Activated naive CD4-positive, alpha-beta T cell treated with anti-CD3 and anti-CD28 coated beads for 36 hours (primary cell): Measurements from ENCODE around the gene MIEF1. TPM values are rescaled to one million over a fixed set of nuclear protein-coding genes. Genes with fewer than 3 reads are reported as not detected.

Experiments
- CTCF ChIA-PET: fragments of 350-600 bp; sonication (Branson Sonifier 250); formaldehyde crosslinking; loops from one replicate; lab custom pipeline; 2021; ENCODE audit warnings: antibody characterized with exemption; lab: Charles Lee
- DNase-seq: peaks from one replicate; pipeline ENCODE4 v3.0.0-alpha.2; 2020
- H3K27ac Mint-ChIP-seq: one replicate; pipeline ENCODE4 v1.8.0; 2021; ENCODE audit warnings: mild to moderate bottlenecking, mixed read lengths
- H3K27me3 Mint-ChIP-seq: one replicate; pipeline ENCODE4 v1.8.0; 2021; ENCODE audit warnings: low read depth, mixed read lengths
- H3K36me3 Mint-ChIP-seq: one replicate; pipeline ENCODE4 v1.8.0; 2021; ENCODE audit warnings: low read depth, mixed read lengths
- H3K4me1 Mint-ChIP-seq: one replicate; pipeline ENCODE4 v1.8.0; 2021; ENCODE audit warnings: low read depth, mixed read lengths
- H3K4me3 Mint-ChIP-seq: one replicate; pipeline ENCODE4 v1.8.0; 2021; ENCODE audit warnings: mild to moderate bottlenecking, moderate library complexity, mixed read lengths
- H3K9me3 Mint-ChIP-seq: one replicate; pipeline ENCODE4 v1.8.0; 2021; ENCODE audit warnings: mixed read lengths
- intact Hi-C: fragments of 100-400 bp; cut with micrococcal nuclease; formaldehyde crosslinking; loops from one replicate; pipeline ENCODE4 v1.15.1; 2023
- total RNA-seq, 2 experiments: library from RNA; stranded (reverse); gene quantifications; one replicate each; pipeline ENCODE4 v1.2.3, GENCODE V29; 2021

Gene MIEF1
- total RNA-seq, 2 experiments from 2014 or later: 33.3 to 35.1 TPM

- CTCF ChIA-PET: interaction anchor here (1.0 to 1.4 kb wide), 2 partner anchors 15 to 18 kb away, joined by 4 to 6 read pairs; no protein-coding TSS in a partner anchor
- Mint-ChIP-seq H3K27me3 (no peaks in the 10 kb centered on the region), H3K4me1 (peaks cover 44% of the 10 kb centered on the region), H3K9me3 (no peaks in the 10 kb centered on the region), H3K4me3 (no peak overlapping the region), H3K36me3 (peaks cover 58% of the 10 kb centered on the region), H3K27ac (no peak overlapping the region)
- intact Hi-C loops: no loop called here
- DNase-seq: no peak
Measured at GRCh38 chr22:39511226-39511625, 9.1 kb downstream of the MIEF1 start.

GRCh38 chr22:39512026-39512425, 9.9 kb downstream of the MIEF1 start:
- CTCF ChIA-PET: interaction anchor here (1.7 kb wide), 1 partner anchor 17 kb away, joined by 6 read pairs; no protein-coding TSS in a partner anchor
- no peaks in the 10 kb centered on the region for H3K9me3 Mint-ChIP-seq
- no peaks in the 10 kb centered on the region for H3K27me3 Mint-ChIP-seq
- no peak for DNase-seq
- peaks cover 51% of the 10 kb centered on the region for H3K36me3 Mint-ChIP-seq
- H3K27ac Mint-ChIP-seq: no peak overlapping the region
- H3K4me1 Mint-ChIP-seq: peaks cover 41% of the 10 kb centered on the region
- intact Hi-C loops: no loop called here
- no peak overlapping the region for H3K4me3 Mint-ChIP-seq

GRCh38 chr22:39513791-39514190, 11.7 kb downstream of the MIEF1 start:
- H3K27me3 Mint-ChIP-seq: no peaks in the 10 kb centered on the region
- DNase-seq: no peak
- CTCF ChIA-PET: interaction anchor here (0.7 to 5.6 kb wide), 7 partner anchors 9 to 170 kb away, joined by 3 to 49 read pairs (median 9); no protein-coding TSS in a partner anchor
- no peaks in the 10 kb centered on the region for H3K9me3 Mint-ChIP-seq
- H3K4me1 Mint-ChIP-seq: peaks cover 44% of the 10 kb centered on the region
- no peak overlapping the region for H3K27ac Mint-ChIP-seq
- H3K36me3 Mint-ChIP-seq: peaks cover 49% of the 10 kb centered on the region
- no peak overlapping the region for H3K4me3 Mint-ChIP-seq
- intact Hi-C loops: no loop called here

GRCh38 chr22:39514373-39514973, 12.4 kb downstream of the MIEF1 start:
- DNase-seq: peak; percentile 76
- H3K9me3 Mint-ChIP-seq: no peaks in the 10 kb centered on the region
- peaks cover 46% of the 10 kb centered on the region for H3K4me1 Mint-ChIP-seq
- no peaks in the 10 kb centered on the region for H3K27me3 Mint-ChIP-seq
- H3K36me3 Mint-ChIP-seq: peaks cover 45% of the 10 kb centered on the region
- CTCF ChIA-PET: interaction anchor here (0.9 to 5.6 kb wide), 9 partner anchors 9 to 510 kb away, joined by 3 to 49 read pairs (median 9); partner anchors contain the start of gene MIEF1
- intact Hi-C loops: no loop called here
- no peak overlapping the region for H3K4me3 Mint-ChIP-seq
- peak overlapping the region; percentile 16 for H3K27ac Mint-ChIP-seq

- H3K36me3 Mint-ChIP-seq: peaks cover 43% of the 10 kb centered on the region
- intact Hi-C loops: no loop called here
- H3K4me1 Mint-ChIP-seq: peaks cover 42% of the 10 kb centered on the region
- no peak for DNase-seq
- no peak overlapping the region for H3K4me3 Mint-ChIP-seq
- H3K9me3 Mint-ChIP-seq: no peaks in the 10 kb centered on the region
- peak overlapping the region; percentile 81 for H3K27ac Mint-ChIP-seq
- CTCF ChIA-PET: interaction anchor here (0.6 to 5.6 kb wide), 10 partner anchors 8 to 509 kb away, joined by 3 to 49 read pairs (median 9); partner anchors contain the start of genes MIEF1 and TAB1
- peaks cover 2% of the 10 kb centered on the region for H3K27me3 Mint-ChIP-seq
Measured at GRCh38 chr22:39515266-39516050, 13.4 kb downstream of the MIEF1 start.

GRCh38 chr22:39517470-39517869, 15.4 kb downstream of the MIEF1 start:
- Mint-ChIP-seq H3K27me3 (peaks cover 2% of the 10 kb centered on the region), H3K36me3 (peaks cover 48% of the 10 kb centered on the region), H3K9me3 (no peaks in the 10 kb centered on the region), H3K27ac (no peak overlapping the region), H3K4me3 (no peak overlapping the region), H3K4me1 (peaks cover 50% of the 10 kb centered on the region)
- DNase-seq: no peak
- intact Hi-C loops: no loop called here
- CTCF ChIA-PET: interaction anchor here (0.5 to 5.6 kb wide), 9 partner anchors 12 to 1652 kb away, joined by 3 to 49 read pairs (median 3); partner anchors contain the start of gene TAB1

- H3K4me1 Mint-ChIP-seq: peaks cover 58% of the 10 kb centered on the region
- intact Hi-C loops: no loop called here
- CTCF ChIA-PET: interaction anchor here (0.5 to 5.6 kb wide), 11 partner anchors 8 to 1653 kb away, joined by 3 to 49 read pairs (median 3); partner anchors contain the start of gene TAB1
- H3K27ac Mint-ChIP-seq: peak overlapping the region; percentile 95
- DNase-seq: no peak
- H3K4me3 Mint-ChIP-seq: peak overlapping the region; percentile 83
- H3K27me3 Mint-ChIP-seq: peaks cover 2% of the 10 kb centered on the region
- H3K9me3 Mint-ChIP-seq: no peaks in the 10 kb centered on the region
- peaks cover 52% of the 10 kb centered on the region for H3K36me3 Mint-ChIP-seq
Measured at GRCh38 chr22:39518144-39518786, 16.2 kb downstream of the MIEF1 start.

- peaks cover 50% of the 10 kb centered on the region for H3K36me3 Mint-ChIP-seq
- peak overlapping the region; percentile 83 for H3K4me3 Mint-ChIP-seq
- peak overlapping the region; percentile 95 for H3K27ac Mint-ChIP-seq
- H3K9me3 Mint-ChIP-seq: no peaks in the 10 kb centered on the region
- peaks cover 63% of the 10 kb centered on the region for H3K4me1 Mint-ChIP-seq
- CTCF ChIA-PET: interaction anchor here (0.6 to 5.6 kb wide), 4 partner anchors 10 to 492 kb away, joined by 3 to 44 read pairs (median 8); no protein-coding TSS in a partner anchor
- no peak for DNase-seq
- intact Hi-C loops: no loop called here
- peaks cover 2% of the 10 kb centered on the region for H3K27me3 Mint-ChIP-seq
Measured at GRCh38 chr22:39518996-39519680, 17.0 kb downstream of the MIEF1 start.

GRCh38 chr22:39519681-39520225, 17.7 kb downstream of the MIEF1 start:
- H3K27me3 Mint-ChIP-seq: peaks cover 2% of the 10 kb centered on the region
- DNase-seq: peak; percentile 64
- intact Hi-C loops: loop anchor here (1.0 to 5.0 kb wide), 10 partner anchors 13 to 814 kb away; partner anchors contain the start of genes CBX6, GTPBP1, MIEF1 and RPL3
- peaks cover 47% of the 10 kb centered on the region for H3K36me3 Mint-ChIP-seq
- peak overlapping the region; percentile 95 for H3K27ac Mint-ChIP-seq
- peak overlapping the region; percentile 83 for H3K4me3 Mint-ChIP-seq
- CTCF ChIA-PET: interaction anchor here (0.6 to 2.1 kb wide), 3 partner anchors 9 to 21 kb away, joined by 3 to 11 read pairs (median 5); no protein-coding TSS in a partner anchor
- no peaks in the 10 kb centered on the region for H3K9me3 Mint-ChIP-seq
- peaks cover 64% of the 10 kb centered on the region for H3K4me1 Mint-ChIP-seq

- peak; percentile 98 for DNase-seq
- no peaks in the 10 kb centered on the region for H3K9me3 Mint-ChIP-seq
- H3K27me3 Mint-ChIP-seq: peaks cover 2% of the 10 kb centered on the region
- H3K4me1 Mint-ChIP-seq: peaks cover 64% of the 10 kb centered on the region
- H3K36me3 Mint-ChIP-seq: peaks cover 50% of the 10 kb centered on the region
- peak within 1 kb of the TSS; percentile 95 for H3K27ac Mint-ChIP-seq
- peak within 1 kb of the TSS; percentile 83 for H3K4me3 Mint-ChIP-seq
- CTCF ChIA-PET: interaction anchor here (0.6 to 2.1 kb wide), 3 partner anchors 8 to 22 kb away, joined by 3 to 11 read pairs (median 5); no protein-coding TSS in a partner anchor
- intact Hi-C loops: loop anchor here (1.0 to 5.0 kb wide), 10 partner anchors 12 to 815 kb away; partner anchors contain the start of genes CBX6, GTPBP1, MIEF1 and RPL3
Measured at GRCh38 chr22:39520226-39521105, 18.4 kb downstream of the MIEF1 start, which contains the start of gene ATF4. Gene ATF4, plus strand, starts transcription at chr22:39520562. Its CDS starts 884 bp downstream, at chr22:39521446.
